ENCODE data around the gene DPYSL5. TPM values are rescaled to one million over a fixed set of nuclear protein-coding genes. Genes with fewer than 3 reads are reported as not detected.

DPYSL5 gene
- total RNA-seq, 2 donors from 2014 or later, result 3.1 to 3.5 TPM

- 67 to 77% methylated on average over 4 to 5 of the region's 5 CpGs for WGBS, 2 experiments (ENCODE audit: insufficient coverage in 1 of 2, insufficient read length in 1 of 2)
- Histone ChIP-seq H3K36me3 (ENCODE audit: control insufficient read depth, insufficient read depth, low read length) (peaks cover 3% of the 10 kb centered on the region), H3K9me3 (ENCODE audit: control insufficient read depth, low read length) (no peaks in the 10 kb centered on the region), H3K9ac (ENCODE audit: extremely low read depth, low read length, poor library complexity, severe bottlenecking) (no peak overlapping the region), H3K27me3 (ENCODE audit: control insufficient read depth, insufficient read depth, low read length, poor library complexity, severe bottlenecking) (no peaks in the 10 kb centered on the region), H3K4me3 (ENCODE audit: low read length) (no peak overlapping the region), H3K27ac (ENCODE audit: low read depth, low read length) (no peak overlapping the region), H3K4me1 (ENCODE audit: control insufficient read depth, insufficient read depth, low read length) (no peaks in the 10 kb centered on the region)
- Mint-ChIP-seq H3K27me3 (ENCODE audit: insufficient read depth) (no peaks in the 10 kb centered on the region), H3K27ac (no peak overlapping the region), H3K4me3 (no peak overlapping the region), H3K9me3 (no peaks in the 10 kb centered on the region), H3K36me3 (ENCODE audit: low read depth) (peaks cover 8% of the 10 kb centered on the region), H3K4me1 (peaks cover 2% of the 10 kb centered on the region)
- TF ChIP-seq CTCF (conservative IDR thresholded peaks at IDR 0.05), result no peak
- no peak for DNase-seq
These were observed 42.7 kb upstream of the DPYSL5 start for GRCh38 chr2:26805241-26805676.

- Histone ChIP-seq H3K4me3 (ENCODE audit: low read length) (no peak overlapping the region), H3K36me3 (ENCODE audit: control insufficient read depth, insufficient read depth, low read length) (no peaks in the 10 kb centered on the region), H3K4me1 (ENCODE audit: control insufficient read depth, insufficient read depth, low read length) (no peaks in the 10 kb centered on the region), H3K27me3 (ENCODE audit: control insufficient read depth, insufficient read depth, low read length, poor library complexity, severe bottlenecking) (no peaks in the 10 kb centered on the region), H3K27ac (ENCODE audit: low read depth, low read length) (no peak overlapping the region), H3K9me3 (ENCODE audit: control insufficient read depth, low read length) (no peaks in the 10 kb centered on the region), H3K9ac (ENCODE audit: extremely low read depth, low read length, poor library complexity, severe bottlenecking) (no peak overlapping the region)
- peaks cover 3% of the 10 kb centered on the region for H3K4me1 Mint-ChIP-seq
- H3K36me3 Mint-ChIP-seq (ENCODE audit: low read depth), result no peaks in the 10 kb centered on the region
- no peaks in the 10 kb centered on the region for H3K9me3 Mint-ChIP-seq
- 94 to 100% methylated on average over 1 to 2 of the region's 2 CpGs for WGBS, 2 experiments (ENCODE audit: insufficient coverage in 1 of 2, insufficient read length in 1 of 2)
- TF ChIP-seq CTCF (conservative IDR thresholded peaks at IDR 0.05), result no peak
- no peak for DNase-seq
- H3K27ac Mint-ChIP-seq, result no peak overlapping the region
- no peaks in the 10 kb centered on the region for H3K27me3 Mint-ChIP-seq (ENCODE audit: insufficient read depth)
- no peak overlapping the region for H3K4me3 Mint-ChIP-seq
These were observed 40.0 kb upstream of the DPYSL5 start for GRCh38 chr2:26807788-26808460.

- Mint-ChIP-seq H3K36me3 (ENCODE audit: low read depth) (no peaks in the 10 kb centered on the region), H3K4me3 (no peak overlapping the region), H3K4me1 (peaks cover 3% of the 10 kb centered on the region), H3K27me3 (ENCODE audit: insufficient read depth) (no peaks in the 10 kb centered on the region), H3K9me3 (no peaks in the 10 kb centered on the region), H3K27ac (no peak overlapping the region)
- no peak overlapping the region for H3K27ac ChIP-seq (ENCODE audit: low read depth, low read length)
- no peaks in the 10 kb centered on the region for H3K4me1 ChIP-seq (ENCODE audit: control insufficient read depth, insufficient read depth, low read length)
- no peaks in the 10 kb centered on the region for H3K27me3 ChIP-seq (ENCODE audit: control insufficient read depth, insufficient read depth, low read length, poor library complexity, severe bottlenecking)
- no peak overlapping the region for H3K9ac ChIP-seq (ENCODE audit: extremely low read depth, low read length, poor library complexity, severe bottlenecking)
- no peak for TF ChIP-seq CTCF (conservative IDR thresholded peaks at IDR 0.05)
- 94 to 100% methylated on average over 1 to 3 of the region's 3 CpGs for WGBS, 2 experiments (ENCODE audit: insufficient coverage in 1 of 2, insufficient read length in 1 of 2)
- H3K4me3 ChIP-seq (ENCODE audit: low read length), result no peak overlapping the region
- H3K9me3 ChIP-seq (ENCODE audit: control insufficient read depth, low read length), result no peaks in the 10 kb centered on the region
- no peak for DNase-seq
- no peaks in the 10 kb centered on the region for H3K36me3 ChIP-seq (ENCODE audit: control insufficient read depth, insufficient read depth, low read length)
These were observed 38.7 kb upstream of the DPYSL5 start for GRCh38 chr2:26809211-26809610.
